ENCODE measurements around the gene FAM120B. TPM values are rescaled to one million over a fixed set of nuclear protein-coding genes. Genes with fewer than 3 reads are reported as not detected.

Gene FAM120B
- polyA plus RNA-seq, 1 experiment, result 8.8 TPM

GRCh38 chr6:170272341-170273065, 34.1 kb upstream of the FAM120B start:
- peaks cover 1% of the 10 kb centered on the region; the same call in 1 of the 2 replicates for H3K27me3 ChIP-seq (ENCODE audit: control insufficient read depth, insufficient read depth, low read length)
- no peak for DNase-seq (ENCODE audit: low read depth)
- TF ChIP-seq, protein P1, sequence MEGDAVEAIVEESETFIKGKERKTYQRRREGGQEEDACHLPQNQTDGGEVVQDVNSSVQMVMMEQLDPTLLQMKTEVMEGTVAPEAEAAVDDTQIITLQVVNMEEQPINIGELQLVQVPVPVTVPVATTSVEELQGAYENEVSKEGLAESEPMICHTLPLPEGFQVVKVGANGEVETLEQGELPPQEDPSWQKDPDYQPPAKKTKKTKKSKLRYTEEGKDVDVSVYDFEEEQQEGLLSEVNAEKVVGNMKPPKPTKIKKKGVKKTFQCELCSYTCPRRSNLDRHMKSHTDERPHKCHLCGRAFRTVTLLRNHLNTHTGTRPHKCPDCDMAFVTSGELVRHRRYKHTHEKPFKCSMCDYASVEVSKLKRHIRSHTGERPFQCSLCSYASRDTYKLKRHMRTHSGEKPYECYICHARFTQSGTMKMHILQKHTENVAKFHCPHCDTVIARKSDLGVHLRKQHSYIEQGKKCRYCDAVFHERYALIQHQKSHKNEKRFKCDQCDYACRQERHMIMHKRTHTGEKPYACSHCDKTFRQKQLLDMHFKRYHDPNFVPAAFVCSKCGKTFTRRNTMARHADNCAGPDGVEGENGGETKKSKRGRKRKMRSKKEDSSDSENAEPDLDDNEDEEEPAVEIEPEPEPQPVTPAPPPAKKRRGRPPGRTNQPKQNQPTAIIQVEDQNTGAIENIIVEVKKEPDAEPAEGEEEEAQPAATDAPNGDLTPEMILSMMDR (IDR thresholded peaks at IDR 0.05; ENCODE audit: insufficient read depth, low read depth, low read length), result no peak
- no peaks in the 10 kb centered on the region for H3K36me3 ChIP-seq (ENCODE audit: control insufficient read depth, insufficient read depth, low read length)
- POLR2A ChIA-PET, result no interaction called here
- CTCF ChIA-PET, result interaction anchor here (1.2 kb wide), 1 partner anchor 21 kb away, joined by 3 read pairs; no protein-coding TSS in a partner anchor
- H3K4me3 ChIP-seq (ENCODE audit: low read depth, low read length), result no peak overlapping the region

DNA sequence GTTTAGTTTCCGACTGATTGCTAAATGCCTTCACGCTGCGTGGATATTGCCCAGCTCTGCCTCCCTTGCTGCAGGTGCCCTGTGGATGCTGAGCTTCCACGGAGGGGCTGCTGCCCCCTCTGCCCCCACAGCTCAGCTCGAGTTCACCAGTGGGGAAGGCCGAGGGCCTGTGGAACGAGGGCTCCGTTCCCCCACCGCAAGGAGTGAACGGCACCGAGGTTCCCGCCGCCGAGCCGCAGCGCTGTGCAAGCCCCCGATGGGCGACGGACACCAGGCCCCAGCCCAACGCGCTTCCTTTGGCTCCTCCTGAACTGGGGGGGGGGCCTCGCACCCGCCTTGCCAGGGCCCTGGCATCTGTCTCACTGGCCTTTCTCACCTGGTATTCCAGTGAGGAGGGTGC, 33.4 kb upstream of the FAM120B start:
- DNase-seq (ENCODE audit: low read depth), result no peak
- Histone ChIP-seq H3K4me3 (ENCODE audit: low read depth, low read length) (no peak overlapping the region), H3K36me3 (ENCODE audit: control insufficient read depth, insufficient read depth, low read length) (no peaks in the 10 kb centered on the region), H3K27me3 (ENCODE audit: control insufficient read depth, insufficient read depth, low read length) (peaks cover 1% of the 10 kb centered on the region; the same call in 1 of the 2 replicates)
- CTCF ChIA-PET, result interaction anchor here (0.8 to 1.2 kb wide), 2 partner anchors 20 to 244 kb away, joined by 3 read pairs; no protein-coding TSS in a partner anchor
- POLR2A ChIA-PET, result no interaction called here
- TF ChIP-seq, protein P1 (IDR thresholded peaks at IDR 0.05; ENCODE audit: insufficient read depth, low read depth, low read length), result no peak

DNA sequence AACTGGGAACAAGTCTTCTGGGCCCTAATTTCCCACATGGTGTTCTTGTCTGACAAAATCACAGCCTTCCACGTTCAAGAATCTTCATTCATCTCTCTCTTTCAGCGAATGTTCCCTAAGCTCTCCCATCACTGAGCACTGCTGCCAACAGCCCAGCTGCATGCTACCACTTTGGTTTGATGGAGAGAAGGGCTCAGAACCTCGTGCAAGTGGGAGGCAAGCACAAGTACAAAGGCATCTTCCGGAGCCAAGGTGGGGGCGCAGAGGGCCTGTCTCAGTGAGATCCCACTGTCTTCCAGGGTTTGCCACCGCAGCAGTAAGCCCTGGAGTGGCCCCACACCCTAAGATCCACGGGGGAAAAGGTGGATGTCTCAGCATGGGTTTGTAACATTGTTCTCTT, 32.9 kb upstream of the FAM120B start:
- TF ChIP-seq, protein P1 (IDR thresholded peaks at IDR 0.05; ENCODE audit: insufficient read depth, low read depth, low read length), result no peak
- POLR2A ChIA-PET, result no interaction called here
- CTCF ChIA-PET, result interaction anchor here (0.8 to 1.2 kb wide), 2 partner anchors 19 to 243 kb away, joined by 3 read pairs; no protein-coding TSS in a partner anchor
- Histone ChIP-seq H3K27me3 (ENCODE audit: control insufficient read depth, insufficient read depth, low read length) (peaks cover 1% of the 10 kb centered on the region; the same call in 1 of the 2 replicates), H3K36me3 (ENCODE audit: control insufficient read depth, insufficient read depth, low read length) (no peaks in the 10 kb centered on the region), H3K4me3 (ENCODE audit: low read depth, low read length) (no peak overlapping the region)
- DNase-seq (ENCODE audit: low read depth), result no peak

DNA sequence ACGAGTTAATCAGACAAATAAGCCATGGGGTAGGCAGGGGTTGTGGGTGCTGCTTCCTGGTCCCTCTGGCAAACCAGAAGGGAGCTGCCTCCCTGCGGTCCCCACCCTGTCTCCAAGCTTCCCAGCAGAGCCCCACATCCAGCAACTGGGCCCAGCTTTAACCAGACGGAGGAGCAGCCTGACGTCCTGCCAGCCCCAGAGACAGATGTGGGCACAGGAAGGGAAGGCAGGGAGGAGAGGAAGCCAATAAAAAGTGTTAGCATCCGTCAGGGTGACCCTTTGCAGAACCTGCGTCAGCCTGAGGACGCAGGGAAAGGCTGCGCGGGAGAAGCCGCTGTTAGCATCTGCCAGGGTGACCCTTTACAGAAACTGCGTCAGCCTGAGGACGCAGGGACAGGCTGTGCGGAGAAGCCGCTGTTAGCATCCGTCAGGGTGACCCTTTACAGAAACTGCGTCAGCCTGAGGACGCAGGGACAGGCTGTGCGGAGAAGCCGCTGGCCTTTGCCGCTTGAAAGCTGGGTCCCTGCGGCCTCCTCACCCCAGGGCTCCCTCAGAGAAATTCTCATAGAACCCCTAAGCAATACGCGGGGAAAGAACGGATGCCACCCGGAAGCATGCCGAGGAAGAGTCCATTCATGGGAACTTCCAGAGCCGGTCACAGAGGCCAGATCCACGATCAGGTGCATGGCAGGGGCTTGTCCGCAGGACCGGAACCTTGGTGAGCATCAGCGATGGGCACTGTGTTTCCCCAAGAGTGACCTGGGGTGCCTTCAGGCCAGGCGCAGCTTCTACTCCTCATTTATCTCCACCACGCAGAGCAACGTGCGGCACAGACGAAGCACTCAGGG, 31.6 kb upstream of the FAM120B start:
- no peak overlapping the region for H3K4me3 ChIP-seq (ENCODE audit: low read depth, low read length)
- DNase-seq (ENCODE audit: low read depth), result no peak
- no peaks in the 10 kb centered on the region for H3K36me3 ChIP-seq (ENCODE audit: control insufficient read depth, insufficient read depth, low read length)
- TF ChIP-seq, protein P1 (IDR thresholded peaks at IDR 0.05; ENCODE audit: insufficient read depth, low read depth, low read length), result no peak
- peaks cover 1% of the 10 kb centered on the region; the same call in 1 of the 2 replicates for H3K27me3 ChIP-seq (ENCODE audit: control insufficient read depth, insufficient read depth, low read length)
- CTCF ChIA-PET, result no interaction called here
- POLR2A ChIA-PET, result no interaction called here
